HEK293T (cell line): ENCODE results near the gene TSN.

Source experiments
- BHLHE40 ChIP-seq: fragments of 450-650 bp; IDR thresholded peaks from 2 replicates; pipeline ENCODE4 v1.6.1; 2016; ENCODE audit warnings: mild to moderate bottlenecking, moderate library complexity, borderline replicate concordance
- ELF4 ChIP-seq: fragments of 450-650 bp; IDR thresholded peaks from 2 replicates; pipeline ENCODE4 v1.6.1; 2017; ENCODE audit warnings: antibody characterized with exemption
- SUZ12 ChIP-seq: fragments of 450-650 bp; IDR thresholded peaks from 2 replicates; pipeline ENCODE4 v1.6.1; 2016; ENCODE audit warnings: mild to moderate bottlenecking

DNA sequence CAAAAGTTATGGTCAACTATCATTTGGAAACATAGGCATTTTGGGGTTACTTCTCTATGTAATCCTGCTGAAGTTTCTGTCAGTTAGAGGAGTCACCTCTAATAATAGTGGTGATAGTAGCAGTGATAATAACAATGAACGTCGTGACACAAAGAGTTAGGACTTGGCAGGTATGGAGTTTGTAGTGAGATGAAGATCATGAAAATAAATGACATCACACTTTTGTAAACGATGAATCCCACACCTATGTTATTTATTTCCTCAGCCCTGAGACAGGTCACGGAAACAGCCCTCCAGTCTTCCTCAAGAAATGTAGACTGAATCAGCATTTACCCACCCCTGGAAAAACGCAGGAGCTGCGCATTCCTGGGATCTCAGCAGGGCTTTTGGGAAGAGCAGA lies 38.8 kb downstream of the TSN start:
- TF ChIP-seq BHLHE40 (no peak), SUZ12 (no peak), ELF4 (no peak)
